GM18505 (cell line): ENCODE data around the gene HLA-DMB.

ENCODE experiments used
- ATAC-seq: cut with Tn5 transposase; IDR thresholded peaks from one replicate; pipeline ENCODE4 v1.9.1; 2021; ENCODE audit not compliant: unreplicated experiment
- POLR2A ChIP-seq: IDR thresholded peaks from 4 replicates; pipeline ENCODE4 v1.6.1; 2011; ENCODE audit warnings: borderline replicate concordance; ENCODE audit not compliant: insufficient read depth, insufficient read length; ENCODE audit errors: extremely low read depth

Gene HLA-DMB

DNA sequence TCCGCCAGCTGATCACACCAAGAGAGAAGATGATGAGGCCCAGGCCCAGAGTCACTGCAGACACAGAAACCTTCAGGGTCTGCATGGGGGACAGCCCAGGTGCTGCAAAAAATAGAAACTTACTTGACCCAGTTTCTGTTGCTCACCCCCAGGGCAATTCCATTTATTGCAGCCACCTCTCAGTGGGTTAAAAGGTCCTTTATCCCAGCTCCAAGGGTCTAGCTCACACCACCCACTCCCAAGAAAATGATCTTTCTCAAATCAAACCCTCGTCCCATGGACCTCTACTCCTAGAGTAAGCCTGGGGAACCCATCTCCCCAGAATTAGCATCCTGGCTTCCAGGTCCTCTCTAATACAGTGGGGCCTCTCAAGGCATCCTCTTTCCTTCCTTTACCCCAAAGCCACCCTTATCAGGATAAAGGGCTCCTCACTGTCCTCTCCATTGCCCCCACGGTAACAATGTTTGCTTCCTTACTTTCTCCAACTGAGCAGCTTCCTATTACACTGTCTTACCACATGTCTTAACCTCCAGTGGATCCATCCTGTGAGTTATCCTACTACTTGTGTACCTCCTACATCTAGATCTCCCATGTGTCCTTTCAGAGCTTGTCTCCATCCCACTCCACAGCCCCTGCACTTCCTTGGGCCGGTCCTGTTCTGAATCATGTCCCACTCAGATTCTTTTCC, 5.1 kb downstream of the HLA-DMB start:
- peak; percentile 58 for TF ChIP-seq POLR2A

DNA sequence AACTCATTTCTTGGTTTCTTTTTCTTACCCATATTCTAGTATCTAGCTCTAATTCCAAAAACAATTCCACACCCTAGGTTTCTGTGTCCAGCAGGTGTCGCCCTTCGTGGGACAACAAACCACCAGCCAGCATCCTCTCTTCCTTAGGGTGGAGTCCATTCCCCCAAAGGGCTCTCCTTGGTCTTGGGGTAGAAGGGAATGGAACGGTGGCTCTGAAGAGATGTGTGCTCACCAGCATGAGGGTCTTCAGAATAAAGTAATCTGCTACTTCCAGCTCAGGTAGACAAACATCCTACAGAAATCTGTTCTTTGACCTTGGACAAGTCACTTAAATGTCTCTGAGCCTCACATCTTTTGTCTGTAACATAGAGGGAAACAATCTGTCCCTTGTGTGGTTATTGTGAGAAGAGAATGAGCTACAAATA, 7.2 kb downstream of the HLA-DMB start:
- TF ChIP-seq POLR2A = no peak
- ATAC-seq = no peak

More for the DNA sequence above, 5.1 kb downstream of the HLA-DMB start:
- ATAC-seq = no peak

DNA sequence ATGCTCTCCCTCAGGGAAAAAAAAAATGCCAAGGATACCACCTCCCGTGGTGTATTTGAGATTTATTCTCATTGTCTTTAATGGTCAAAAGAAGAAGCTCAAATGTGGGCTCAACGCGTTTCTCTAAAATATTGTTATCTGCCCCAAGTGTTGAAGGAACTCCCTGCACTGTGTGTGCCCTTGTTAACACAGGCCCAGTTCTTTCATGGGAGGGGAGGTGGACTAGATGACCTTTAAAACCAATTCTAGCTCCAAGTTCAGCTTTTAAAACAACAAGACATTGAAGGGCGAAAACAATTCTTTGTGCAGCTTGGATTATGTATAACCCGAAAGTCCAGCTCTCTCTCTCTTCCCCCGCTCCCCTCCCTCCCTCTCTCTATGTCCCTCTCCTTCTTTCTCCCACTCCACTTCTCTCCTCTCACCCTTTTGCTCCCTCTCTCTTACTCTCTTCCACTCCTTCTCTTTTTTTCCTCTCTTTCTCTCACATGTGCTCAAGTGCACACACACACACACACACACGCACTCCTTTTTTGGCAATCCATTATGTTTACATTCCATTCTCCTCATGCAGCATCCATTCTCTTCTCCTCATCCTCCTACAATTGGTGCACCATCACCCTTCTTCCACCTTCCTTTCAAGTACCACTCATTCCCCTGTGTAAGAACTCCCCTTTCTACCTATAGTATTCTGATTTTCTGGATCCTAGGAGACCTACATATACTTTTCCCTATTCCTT, 8.5 kb downstream of the HLA-DMB start:
- no peak for ATAC-seq
- peak; percentile 44 for TF ChIP-seq POLR2A

DNA sequence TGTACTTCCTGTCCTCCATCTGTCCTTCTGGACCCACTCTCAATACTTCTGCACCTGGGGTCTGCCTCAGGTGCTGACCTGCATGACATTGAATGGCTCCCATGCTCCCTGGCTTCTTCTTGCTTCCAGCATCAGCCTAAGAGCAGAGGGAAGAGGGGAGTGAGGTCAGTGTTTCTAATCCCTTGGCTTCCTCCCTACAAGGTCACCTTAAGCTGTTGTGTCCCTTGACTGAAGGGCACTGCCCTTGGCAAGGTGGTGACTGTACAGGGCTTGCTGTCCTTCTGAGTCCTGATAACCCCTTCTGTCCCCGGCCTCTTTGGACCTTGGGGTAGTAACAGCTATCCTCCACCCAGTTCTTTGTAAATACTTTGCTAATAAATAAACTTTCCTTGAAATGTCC, 9.6 kb downstream of the HLA-DMB start:
- no peak for ATAC-seq
- no peak for TF ChIP-seq POLR2A

DNA sequence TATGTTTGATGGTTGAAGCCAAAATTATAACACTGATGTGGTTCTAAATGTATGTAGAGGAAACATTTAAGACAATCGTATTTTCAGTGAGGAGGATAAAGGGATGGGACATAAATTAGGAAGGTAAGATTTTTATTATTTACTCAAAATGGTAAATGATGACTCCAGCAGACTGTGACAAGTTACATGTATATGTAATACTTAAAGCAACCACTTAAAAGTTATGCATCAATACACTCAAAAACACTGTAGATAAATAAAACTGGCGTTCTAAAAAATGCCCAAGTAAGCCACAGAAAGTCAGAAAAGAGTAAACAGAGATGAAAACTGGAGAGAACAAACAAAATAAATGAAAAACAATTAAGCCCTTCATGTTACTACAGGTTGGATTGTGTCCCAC, 18.7 kb downstream of the HLA-DMB start:
- no peak for ATAC-seq

DNA sequence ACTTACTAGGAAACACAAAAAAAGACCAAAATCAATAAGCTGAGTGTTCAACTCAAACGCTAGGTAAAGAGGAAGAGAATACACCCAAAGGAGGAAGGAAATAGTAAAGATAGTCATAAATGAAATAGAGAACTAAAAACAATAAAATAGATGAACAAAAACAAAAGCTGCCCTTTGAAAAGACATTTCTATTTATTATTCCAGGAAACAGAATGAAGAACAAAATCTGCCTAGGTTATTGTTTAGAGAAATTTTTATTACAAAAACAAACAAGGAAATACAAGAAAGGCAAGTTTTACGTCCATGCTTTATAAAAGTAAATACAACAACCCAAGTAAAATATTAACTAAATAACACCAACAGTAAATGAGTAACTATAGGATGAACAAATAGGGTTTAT, 20.1 kb downstream of the HLA-DMB start:
- no peak for TF ChIP-seq POLR2A
- ATAC-seq = no peak

More for the DNA sequence above, 18.7 kb downstream of the HLA-DMB start:
- no peak for TF ChIP-seq POLR2A

DNA sequence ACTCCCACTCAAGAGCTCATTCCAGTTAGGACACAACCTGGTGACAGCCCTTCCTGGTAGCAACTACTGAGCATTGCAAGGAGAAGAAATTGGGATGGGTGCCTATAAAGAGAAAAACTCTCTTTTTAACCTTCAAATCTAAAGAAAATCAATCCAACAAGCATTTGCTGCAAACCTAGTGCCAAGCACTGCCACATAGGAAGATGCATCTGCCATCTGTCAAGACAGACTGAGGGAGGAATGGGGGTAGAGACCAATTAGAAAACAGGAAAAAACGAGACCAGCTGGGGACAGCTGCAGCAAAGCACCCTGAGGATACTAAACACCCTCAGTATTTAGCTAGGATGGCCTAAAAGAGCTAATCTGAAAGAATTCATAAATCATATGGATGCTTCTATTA, 27.9 kb downstream of the HLA-DMB start:
- ATAC-seq = no peak
- TF ChIP-seq POLR2A = no peak

DNA sequence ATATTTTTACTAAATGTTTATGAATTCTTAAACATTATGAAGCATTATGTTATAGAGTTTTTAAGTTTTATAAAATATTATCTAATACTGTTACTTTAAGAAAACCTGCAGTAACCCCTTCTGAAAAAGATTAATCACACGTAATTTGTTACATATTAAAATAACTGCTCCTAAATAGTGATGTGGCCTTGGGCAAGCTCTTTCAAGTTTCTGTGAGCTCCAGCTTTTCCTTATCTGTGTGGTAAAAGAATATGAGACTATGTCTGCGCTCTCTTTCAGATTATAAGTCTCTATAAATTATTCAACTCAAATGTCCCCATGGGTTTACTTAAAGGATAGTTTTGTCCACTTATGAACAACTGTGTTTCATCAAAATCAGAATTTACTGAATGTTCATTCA, 31.9 kb downstream of the HLA-DMB start:
- no peak for ATAC-seq

DNA sequence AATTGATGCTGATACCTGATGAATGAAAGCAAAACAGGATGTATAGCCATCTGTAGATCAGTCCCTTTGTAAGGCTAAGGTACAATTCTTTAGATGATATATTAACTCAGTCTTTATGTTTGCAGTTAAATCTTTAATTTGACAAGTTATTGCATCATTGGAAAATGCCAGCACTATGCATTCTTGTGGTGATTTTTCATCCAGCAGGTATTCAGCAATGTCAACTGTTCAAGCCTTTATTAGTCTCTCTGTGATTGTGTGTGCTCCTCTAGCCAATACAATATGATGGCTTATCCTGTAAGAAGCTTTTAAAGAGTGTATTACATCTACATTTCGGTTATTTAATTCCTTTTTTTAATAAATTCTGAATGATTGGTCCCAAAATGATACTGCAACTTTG, 34.3 kb downstream of the HLA-DMB start:
- no peak for TF ChIP-seq POLR2A
- ATAC-seq = no peak

More for the DNA sequence above, 31.9 kb downstream of the HLA-DMB start:
- no peak for TF ChIP-seq POLR2A

DNA sequence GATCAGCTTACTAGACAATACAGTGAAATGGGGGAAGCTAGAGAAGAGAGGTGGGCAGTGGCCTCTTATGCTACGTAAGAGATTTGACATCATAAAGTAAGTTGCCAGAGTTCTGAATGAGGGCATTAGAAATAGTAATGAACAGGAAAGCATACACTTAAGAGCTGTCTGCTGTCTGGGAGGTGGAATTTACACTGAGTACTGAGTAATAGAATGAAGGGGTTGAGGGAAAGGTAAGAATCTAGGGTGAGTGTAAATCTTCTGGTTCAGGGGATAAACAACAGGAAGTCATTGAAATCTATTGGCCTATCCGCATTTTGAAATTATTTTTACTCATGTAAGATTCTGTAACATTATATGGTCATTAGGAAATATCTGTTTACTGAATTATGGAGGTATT, 35.8 kb downstream of the HLA-DMB start:
- no peak for TF ChIP-seq POLR2A
- no peak for ATAC-seq

DNA sequence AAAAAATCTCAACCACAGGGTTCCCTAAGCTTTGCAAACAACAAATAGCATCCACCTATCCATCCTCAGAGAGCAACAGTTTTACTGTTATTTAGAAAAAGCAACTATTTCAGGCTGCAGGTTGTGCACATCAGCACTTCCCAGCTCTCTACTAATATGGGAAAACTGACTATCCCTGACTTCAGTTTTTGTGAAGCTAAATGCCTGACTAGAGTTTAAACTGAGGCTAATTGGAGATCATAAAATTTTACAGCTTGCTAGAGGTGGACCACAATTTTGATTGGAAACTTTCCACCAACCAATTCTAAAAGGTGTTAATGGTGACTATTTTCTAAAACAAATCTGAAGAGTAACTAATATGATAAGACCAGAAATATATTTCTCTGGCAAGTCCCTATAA, 36.9 kb downstream of the HLA-DMB start:
- TF ChIP-seq POLR2A = no peak
- no peak for ATAC-seq

DNA sequence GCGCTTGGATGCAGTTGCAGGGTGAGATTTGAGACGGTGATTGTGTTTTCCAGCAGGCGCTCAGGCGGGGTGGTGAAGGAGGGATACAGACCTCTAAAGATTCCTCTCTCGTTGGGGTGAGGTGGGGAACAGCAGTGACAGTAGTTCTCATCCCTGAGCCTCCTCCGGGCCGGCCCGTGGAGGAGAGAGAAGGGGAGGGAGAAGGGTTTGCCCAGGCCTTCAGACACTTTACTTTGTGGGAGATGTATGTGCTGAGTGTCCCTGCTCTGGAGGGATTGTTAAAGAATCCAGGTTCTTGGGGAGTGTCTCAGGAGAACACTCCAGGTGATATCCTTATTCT, 45.9 kb downstream of the HLA-DMB start:
- peak; percentile 13 for ATAC-seq
- no peak for TF ChIP-seq POLR2A

DNA sequence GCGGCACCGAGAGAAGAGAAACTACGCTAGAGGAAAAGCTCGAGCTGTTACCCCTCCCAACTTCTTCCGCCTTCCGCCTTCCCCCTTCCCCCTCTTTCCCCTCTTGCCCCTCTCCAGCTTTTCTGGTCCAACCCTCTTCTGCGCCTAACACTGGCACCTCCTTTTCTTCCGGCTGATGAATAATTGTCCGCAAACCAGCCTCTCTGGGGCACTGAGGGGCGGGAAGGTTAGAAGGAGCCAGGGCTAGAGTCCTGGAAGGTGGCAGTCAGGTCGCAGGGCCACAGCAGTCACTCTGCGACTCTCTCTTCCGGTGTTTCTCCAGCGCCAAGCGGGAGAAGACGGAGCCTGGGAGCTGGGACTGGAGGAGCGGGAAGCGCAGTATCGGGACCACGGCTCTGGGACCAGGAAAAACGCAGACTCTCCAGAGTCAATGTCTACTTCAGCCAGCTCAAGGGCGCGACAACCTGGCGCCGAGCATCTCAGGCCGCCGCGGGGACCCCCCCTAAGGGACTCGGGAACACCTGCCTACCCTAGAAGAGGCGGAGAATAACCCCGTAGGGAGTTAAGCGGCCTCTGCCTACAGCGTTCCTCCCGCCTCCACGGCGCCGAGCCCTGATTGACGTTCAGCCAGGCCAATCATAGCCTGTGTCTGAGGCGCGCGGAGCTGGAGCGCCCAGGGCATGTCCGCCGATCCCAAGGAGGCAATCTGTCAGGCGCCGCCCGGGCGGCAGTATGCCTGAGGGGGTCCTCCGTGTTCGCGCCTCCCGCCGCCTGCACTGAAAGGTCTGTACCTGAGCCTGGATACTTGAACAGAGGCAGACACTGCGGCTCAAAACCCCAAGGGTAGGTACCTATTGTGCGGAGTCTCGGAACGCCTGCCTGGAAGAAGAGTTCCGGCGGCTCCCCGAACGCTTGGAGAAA, 46.5 kb downstream of the HLA-DMB start:
- peak; percentile 88 for TF ChIP-seq POLR2A
- ATAC-seq = peak; percentile 93
